Lower leg skin (tissue), 3 donors: ENCODE measurements around the gene UQCR10.

ENCODE experiments used
- POLR2A ChIP-seq, 2 donors: fragments of 450-650 bp; IDR thresholded peaks; one replicate each; pipeline ENCODE4 v1.6.1; 2016 to 2017; ENCODE audit warnings: antibody characterized with exemption in 2 of 2, mild to moderate bottlenecking in 1 of 2, moderate library complexity in 1 of 2
- TF ChIP-seq, protein P1 (sequence below), 3 donors: fragments of 450-650 bp; IDR thresholded peaks; one replicate each; pipeline ENCODE4 v1.5.1; 2016; ENCODE audit warnings: antibody characterized with exemption in 3 of 3, mild to moderate bottlenecking in 3 of 3, moderate library complexity in 2 of 3

DNA sequence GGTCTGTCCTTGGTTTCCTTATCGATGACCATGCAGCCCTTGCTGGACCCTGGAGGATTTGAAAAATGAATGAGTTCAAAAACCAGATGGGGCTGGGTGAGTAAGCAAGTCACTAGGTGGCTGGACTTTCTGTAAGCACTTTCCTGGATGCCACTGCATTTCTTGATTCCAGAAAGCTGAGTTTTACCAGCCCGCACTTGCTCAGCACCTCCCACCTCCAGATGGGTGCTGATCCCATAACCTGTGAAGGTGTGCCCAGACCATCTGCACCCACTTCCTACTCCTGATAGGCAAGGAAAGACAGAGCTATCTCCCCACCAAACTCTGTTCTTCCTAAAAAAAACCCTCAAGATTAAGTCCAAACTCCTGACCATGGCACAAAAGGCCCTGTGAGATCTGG is 49.8 kb downstream of the UQCR10 start:
- TF ChIP-seq, protein P1, sequence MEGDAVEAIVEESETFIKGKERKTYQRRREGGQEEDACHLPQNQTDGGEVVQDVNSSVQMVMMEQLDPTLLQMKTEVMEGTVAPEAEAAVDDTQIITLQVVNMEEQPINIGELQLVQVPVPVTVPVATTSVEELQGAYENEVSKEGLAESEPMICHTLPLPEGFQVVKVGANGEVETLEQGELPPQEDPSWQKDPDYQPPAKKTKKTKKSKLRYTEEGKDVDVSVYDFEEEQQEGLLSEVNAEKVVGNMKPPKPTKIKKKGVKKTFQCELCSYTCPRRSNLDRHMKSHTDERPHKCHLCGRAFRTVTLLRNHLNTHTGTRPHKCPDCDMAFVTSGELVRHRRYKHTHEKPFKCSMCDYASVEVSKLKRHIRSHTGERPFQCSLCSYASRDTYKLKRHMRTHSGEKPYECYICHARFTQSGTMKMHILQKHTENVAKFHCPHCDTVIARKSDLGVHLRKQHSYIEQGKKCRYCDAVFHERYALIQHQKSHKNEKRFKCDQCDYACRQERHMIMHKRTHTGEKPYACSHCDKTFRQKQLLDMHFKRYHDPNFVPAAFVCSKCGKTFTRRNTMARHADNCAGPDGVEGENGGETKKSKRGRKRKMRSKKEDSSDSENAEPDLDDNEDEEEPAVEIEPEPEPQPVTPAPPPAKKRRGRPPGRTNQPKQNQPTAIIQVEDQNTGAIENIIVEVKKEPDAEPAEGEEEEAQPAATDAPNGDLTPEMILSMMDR (IDR thresholded peaks at IDR 0.05): no peak
- no peak for TF ChIP-seq POLR2A (IDR thresholded peaks at IDR 0.05)
